ENCODE measurements around the gene SBF2. TPM values are rescaled to one million over a fixed set of nuclear protein-coding genes. Genes with fewer than 3 reads are reported as not detected.

Gene SBF2
- total RNA-seq: 10 to 100 TPM; 74.8 to 91.9 (median 88.2) TPM

GRCh38 chr11:10293423-10294289 lies at the start of gene SBF2:
Gene SBF2 (minus strand): TSS chr11:10294219. CDS start chr11:10294069, 150 bp downstream.
- TF ChIP-seq CTCF (IDR thresholded peaks at IDR 0.05) (no peak), POLR2AphosphoS5 (IDR thresholded peaks at IDR 0.05) (peak; percentile 69 to 83 (median 76)), POLR2A (IDR thresholded peaks at IDR 0.05) (peak; percentile 23)
- peak within 1 kb of the TSS; percentile 91 to 97 (median 91) for H3K4me3 ChIP-seq
- peak; percentile 67 to 68 for DNase-seq (ENCODE audit: low spot score in 2 of 2)
- H3K4me1 ChIP-seq: no peaks in the 10 kb centered on the region
- H3K9me3 ChIP-seq: no peaks in the 10 kb centered on the region
- no peaks in the 10 kb centered on the region for H3K36me3 ChIP-seq
- peak within 1 kb of the TSS; percentile 97 to 99 for H3K27ac ChIP-seq
- no peaks in the 10 kb centered on the region for H3K27me3 ChIP-seq
- intact Hi-C loops (cut with DNase I; ENCODE audit: low total_unique reads): no loop called here

- H3K27ac ChIP-seq: no peak overlapping the region
- no peak for TF ChIP-seq POLR2A (IDR thresholded peaks at IDR 0.05)
- TF ChIP-seq POLR2AphosphoS5 (IDR thresholded peaks at IDR 0.05): no peak
- no peak for TF ChIP-seq CTCF (IDR thresholded peaks at IDR 0.05)
- no peaks in the 10 kb centered on the region for H3K27me3 ChIP-seq
- no peaks in the 10 kb centered on the region for H3K36me3 ChIP-seq
- no peaks in the 10 kb centered on the region for H3K9me3 ChIP-seq
- no peaks in the 10 kb centered on the region for H3K4me1 ChIP-seq
- no peak overlapping the region for H3K4me3 ChIP-seq
- intact Hi-C loops (cut with DNase I; ENCODE audit: low total_unique reads): no loop called here
- no peak for DNase-seq (ENCODE audit: low spot score in 2 of 2)
These were observed 44.3 kb upstream of the SBF2 start for GRCh38 chr11:10338287-10338686.

GRCh38 chr11:10333490-10333889 lies 39.5 kb upstream of the SBF2 start:
- Histone ChIP-seq H3K27me3 (no peaks in the 10 kb centered on the region), H3K36me3 (no peaks in the 10 kb centered on the region), H3K27ac (no peak overlapping the region), H3K9me3 (no peaks in the 10 kb centered on the region), H3K4me3 (no peak overlapping the region), H3K4me1 (no peaks in the 10 kb centered on the region)
- TF ChIP-seq POLR2A (IDR thresholded peaks at IDR 0.05) (no peak), POLR2AphosphoS5 (IDR thresholded peaks at IDR 0.05) (no peak)
- intact Hi-C loops (cut with DNase I; ENCODE audit: low total_unique reads): no loop called here
- DNase-seq (ENCODE audit: low spot score in 2 of 2): no peak

GRCh38 chr11:10331548-10332289 lies 37.7 kb upstream of the SBF2 start:
- no peak for DNase-seq (ENCODE audit: low spot score in 2 of 2)
- intact Hi-C loops (cut with DNase I; ENCODE audit: low total_unique reads): no loop called here
- no peak for TF ChIP-seq CTCF (IDR thresholded peaks at IDR 0.05)
- TF ChIP-seq POLR2AphosphoS5 (IDR thresholded peaks at IDR 0.05): no peak
- TF ChIP-seq POLR2A (IDR thresholded peaks at IDR 0.05): no peak
- H3K27me3 ChIP-seq: no peaks in the 10 kb centered on the region
- H3K36me3 ChIP-seq: no peaks in the 10 kb centered on the region
- H3K9me3 ChIP-seq: no peaks in the 10 kb centered on the region
- no peak overlapping the region for H3K27ac ChIP-seq
- H3K4me1 ChIP-seq: no peaks in the 10 kb centered on the region
- H3K4me3 ChIP-seq: no peak overlapping the region

GRCh38 chr11:10329935-10330334 lies 35.9 kb upstream of the SBF2 start:
- intact Hi-C loops (cut with DNase I; ENCODE audit: low total_unique reads): no loop called here
- H3K27me3 ChIP-seq: no peaks in the 10 kb centered on the region
- H3K9me3 ChIP-seq: no peaks in the 10 kb centered on the region
- TF ChIP-seq POLR2AphosphoS5 (IDR thresholded peaks at IDR 0.05): no peak
- TF ChIP-seq POLR2A (IDR thresholded peaks at IDR 0.05): no peak
- no peak for TF ChIP-seq CTCF (IDR thresholded peaks at IDR 0.05)
- DNase-seq (ENCODE audit: low spot score in 2 of 2): no peak
- no peak overlapping the region for H3K4me3 ChIP-seq
- H3K4me1 ChIP-seq: no peaks in the 10 kb centered on the region
- H3K27ac ChIP-seq: no peak overlapping the region
- H3K36me3 ChIP-seq: no peaks in the 10 kb centered on the region
